AG10803 (cell line): ENCODE results near the gene AK4.

Experiments used
- DNase-seq: peaks from one replicate; pipeline ENCODE4 v3.0.0; 2010; ENCODE audit warnings: low read depth
- H3K4me3 ChIP-seq: 2 replicates; pipeline ENCODE4 v1.5.1; 2011; ENCODE audit warnings: mild to moderate bottlenecking, low read length, control low read depth
- TF ChIP-seq, protein P1 (sequence below): conservative IDR thresholded peaks from 2 replicates; pipeline ENCODE4 v1.5.1; 2011; ENCODE audit warnings: mild to moderate bottlenecking, low read length, control low read depth, inconsistent platforms

The AK4 gene

DNA sequence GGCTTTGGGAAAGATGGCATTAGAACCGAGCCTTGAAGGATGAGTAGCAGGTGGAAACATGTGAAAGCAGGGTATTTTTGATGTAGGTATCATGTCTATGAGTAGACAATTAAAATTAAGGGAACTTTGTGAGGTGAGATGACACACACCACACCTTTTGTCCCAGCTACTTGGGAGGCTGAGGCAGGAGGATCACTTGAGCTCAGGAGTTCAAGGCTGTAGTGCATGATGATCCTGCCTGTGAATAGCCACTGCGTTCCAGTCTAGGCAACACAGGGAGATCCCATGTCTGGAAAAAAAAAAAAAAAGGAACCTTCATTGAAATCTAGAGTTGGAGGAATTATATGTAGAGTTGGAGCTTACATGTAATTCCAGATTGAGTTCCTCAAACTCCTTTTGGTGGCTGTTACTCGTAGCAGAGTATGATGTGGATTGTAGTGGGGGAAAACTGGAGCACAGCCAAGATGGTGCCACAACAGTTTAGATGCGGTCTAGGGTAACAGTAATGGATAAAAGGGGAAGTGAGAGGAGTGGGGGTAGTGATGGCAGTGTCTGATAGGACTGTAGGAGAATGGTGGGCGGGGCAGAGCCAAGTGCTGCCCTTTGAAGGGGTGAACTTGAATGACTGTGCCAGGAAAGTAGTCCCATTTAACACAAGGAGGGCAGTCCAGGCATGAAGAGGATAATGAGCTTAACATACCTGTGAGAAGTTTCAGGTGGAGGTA is 17.4 kb downstream of the AK4 start:
- TF ChIP-seq, protein P1, sequence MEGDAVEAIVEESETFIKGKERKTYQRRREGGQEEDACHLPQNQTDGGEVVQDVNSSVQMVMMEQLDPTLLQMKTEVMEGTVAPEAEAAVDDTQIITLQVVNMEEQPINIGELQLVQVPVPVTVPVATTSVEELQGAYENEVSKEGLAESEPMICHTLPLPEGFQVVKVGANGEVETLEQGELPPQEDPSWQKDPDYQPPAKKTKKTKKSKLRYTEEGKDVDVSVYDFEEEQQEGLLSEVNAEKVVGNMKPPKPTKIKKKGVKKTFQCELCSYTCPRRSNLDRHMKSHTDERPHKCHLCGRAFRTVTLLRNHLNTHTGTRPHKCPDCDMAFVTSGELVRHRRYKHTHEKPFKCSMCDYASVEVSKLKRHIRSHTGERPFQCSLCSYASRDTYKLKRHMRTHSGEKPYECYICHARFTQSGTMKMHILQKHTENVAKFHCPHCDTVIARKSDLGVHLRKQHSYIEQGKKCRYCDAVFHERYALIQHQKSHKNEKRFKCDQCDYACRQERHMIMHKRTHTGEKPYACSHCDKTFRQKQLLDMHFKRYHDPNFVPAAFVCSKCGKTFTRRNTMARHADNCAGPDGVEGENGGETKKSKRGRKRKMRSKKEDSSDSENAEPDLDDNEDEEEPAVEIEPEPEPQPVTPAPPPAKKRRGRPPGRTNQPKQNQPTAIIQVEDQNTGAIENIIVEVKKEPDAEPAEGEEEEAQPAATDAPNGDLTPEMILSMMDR, result no peak
- DNase-seq, result no peak

DNA sequence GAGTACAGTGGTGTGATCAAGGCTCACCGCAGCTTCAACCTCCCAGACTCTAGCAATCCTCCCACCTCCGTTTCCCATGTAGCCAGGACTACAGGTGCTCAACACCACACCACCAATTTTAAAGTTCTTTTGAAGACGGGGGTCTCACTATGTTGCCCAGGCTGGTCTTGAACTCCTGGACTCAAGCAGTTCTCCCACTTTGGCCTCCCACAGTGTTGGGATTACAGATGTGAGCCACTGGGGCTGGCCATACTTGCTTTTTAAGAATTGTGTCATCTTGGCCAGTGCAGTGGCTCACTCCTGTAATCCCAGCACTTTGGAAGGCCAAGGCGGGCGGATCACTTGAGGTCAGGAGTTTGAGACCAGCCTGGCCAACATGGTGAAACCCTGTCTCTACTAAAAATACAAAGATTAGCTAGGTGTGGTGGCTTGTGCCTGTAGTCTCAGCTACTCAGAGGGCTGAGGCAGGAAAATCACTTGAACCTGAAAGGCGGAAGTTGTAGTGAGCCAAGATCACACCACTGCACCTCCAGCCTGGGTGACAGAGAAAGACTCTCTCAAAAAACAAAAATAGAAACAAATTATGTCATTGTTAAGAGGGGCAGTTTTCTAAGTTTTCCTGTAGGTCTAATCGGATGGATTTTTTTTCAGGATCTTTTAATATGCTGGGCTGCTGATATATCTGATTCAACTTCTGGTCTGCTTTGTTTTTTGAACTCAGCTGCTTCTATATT is 18.7 kb downstream of the AK4 start:
- TF ChIP-seq, protein P1, result no peak

More for the DNA sequence above, 17.4 kb downstream of the AK4 start:
- H3K4me3 ChIP-seq, result no peak overlapping the region

DNA sequence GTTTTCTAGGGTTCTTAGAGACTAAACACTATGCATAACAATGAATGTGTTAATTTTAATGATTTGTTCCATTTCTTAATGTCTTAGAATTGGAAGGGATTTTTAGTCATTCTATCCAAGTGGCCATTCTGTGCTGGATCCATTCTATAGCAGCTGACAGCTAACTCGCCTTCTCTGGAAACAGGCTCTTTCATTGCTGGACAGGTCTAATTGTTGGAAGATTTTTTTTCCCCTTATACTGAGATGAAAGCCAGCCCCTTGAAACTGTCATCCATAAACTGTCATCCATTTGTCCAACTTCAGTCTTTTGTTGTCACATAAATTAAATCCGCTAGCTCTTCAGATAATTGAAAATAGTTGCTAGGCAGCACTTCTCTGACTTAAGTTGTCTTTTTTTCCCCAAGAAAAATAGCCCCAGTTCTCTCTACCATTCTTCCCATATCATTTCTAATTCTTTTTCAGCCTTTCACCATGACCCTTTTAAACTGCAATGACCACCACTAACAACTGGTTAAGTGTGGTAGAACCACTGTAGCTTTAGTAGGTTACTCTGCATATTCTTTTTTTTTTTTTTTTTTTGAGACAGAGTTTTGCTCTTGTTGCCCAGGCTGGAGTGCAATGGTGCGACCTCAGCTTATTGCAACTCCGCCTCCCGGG is 19.7 kb downstream of the AK4 start:
- DNase-seq, result no peak
- no peak overlapping the region for H3K4me3 ChIP-seq
- TF ChIP-seq, protein P1, result no peak

More for the DNA sequence above, 18.7 kb downstream of the AK4 start:
- H3K4me3 ChIP-seq, result no peak overlapping the region
- no peak for DNase-seq

DNA sequence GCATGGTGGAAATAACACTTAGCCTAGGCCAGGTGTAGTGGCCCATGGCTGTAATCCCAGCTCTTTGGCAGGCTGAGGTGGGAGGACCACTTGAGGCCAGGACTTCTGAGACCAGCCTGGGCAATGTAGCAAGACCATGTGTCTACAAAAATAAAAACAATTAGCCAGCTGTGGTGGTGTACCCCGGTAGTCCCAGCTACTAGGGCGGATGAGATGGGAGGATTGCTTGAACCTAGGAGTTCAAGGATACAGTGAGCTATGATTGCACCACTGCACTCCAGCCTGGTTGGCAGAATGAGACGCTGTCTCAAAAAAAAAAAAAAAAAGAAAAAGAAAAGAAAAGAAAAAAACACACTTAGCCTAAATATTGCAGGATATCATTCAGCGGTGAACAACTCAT is 20.9 kb downstream of the AK4 start:
- TF ChIP-seq, protein P1, result no peak
- H3K4me3 ChIP-seq, result no peak overlapping the region
- no peak for DNase-seq

DNA sequence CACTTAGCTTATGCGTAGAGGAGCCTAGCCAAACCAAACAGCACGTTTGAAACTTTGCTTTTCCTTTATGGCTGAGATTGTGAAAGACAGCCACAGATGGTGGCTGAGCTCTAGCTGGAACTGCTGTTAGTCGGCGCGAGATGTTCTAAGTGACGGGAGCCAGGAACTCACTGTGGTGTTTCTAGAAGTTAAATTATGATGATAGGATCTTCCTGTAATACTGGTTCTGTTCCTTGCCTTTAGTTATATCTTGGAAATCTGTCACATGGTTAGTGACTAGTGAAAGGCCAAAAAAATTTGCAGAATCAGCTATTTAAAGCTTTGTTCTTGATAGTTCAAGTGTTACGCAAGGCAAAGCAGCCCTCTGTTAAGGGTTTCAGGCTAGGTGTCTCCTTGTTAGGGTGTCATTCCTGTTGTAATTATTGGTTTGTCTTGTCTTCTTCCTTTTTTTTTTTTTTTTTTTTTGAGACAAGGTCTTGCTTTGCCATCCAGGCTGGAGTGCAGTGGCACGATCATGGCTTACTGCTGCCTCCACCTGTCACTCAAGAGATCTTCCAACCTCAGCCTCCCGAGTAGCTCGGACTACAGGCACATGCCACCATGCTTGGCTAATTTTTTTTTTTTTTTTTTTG is 22.6 kb downstream of the AK4 start:
- TF ChIP-seq, protein P1, result no peak
- DNase-seq, result peak; percentile 75
- H3K4me3 ChIP-seq, result no peak overlapping the region

DNA sequence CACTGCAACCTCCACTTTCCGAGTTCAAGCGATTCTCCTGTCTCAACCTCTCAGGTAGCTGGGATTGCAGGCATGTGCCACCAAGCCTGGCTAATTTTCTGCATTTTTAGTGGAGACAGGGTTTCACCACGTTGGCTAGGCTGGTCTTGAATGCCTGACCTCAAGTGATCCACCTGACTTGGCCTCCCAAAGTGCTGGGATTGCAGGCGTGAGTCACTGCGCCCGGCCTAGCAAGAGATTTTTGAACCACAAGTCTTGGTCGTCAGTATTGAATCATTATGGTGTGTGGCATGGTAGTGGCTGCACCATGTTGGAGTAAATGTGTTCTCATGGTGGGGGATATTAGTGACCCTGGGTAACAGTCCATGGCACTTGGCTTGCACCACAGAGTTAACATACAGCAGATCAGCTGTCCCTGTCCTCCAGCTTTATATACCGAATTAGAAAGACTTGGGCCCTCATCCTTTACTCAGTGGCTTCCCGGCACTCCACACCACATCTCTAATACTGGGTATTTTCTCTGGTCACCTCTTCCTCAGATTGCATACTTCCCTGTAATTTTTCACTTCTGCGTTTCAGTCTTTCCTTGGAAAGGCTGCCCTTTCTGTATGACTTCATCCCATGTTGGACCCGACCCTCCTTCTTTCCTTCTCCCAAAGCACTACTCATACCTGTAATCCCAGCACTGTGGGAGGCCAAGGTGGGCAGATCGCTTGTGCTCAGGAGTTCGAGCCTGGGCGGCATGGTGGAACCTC is 25.1 kb downstream of the AK4 start:
- no peak for DNase-seq
- TF ChIP-seq, protein P1, result no peak
- no peak overlapping the region for H3K4me3 ChIP-seq
